Measurements from ENCODE around the gene PIP.

PIP gene

GRCh38 chr7:143181349-143181748, 49.5 kb downstream of the PIP start:
- no peak for TF ChIP-seq CTCF (conservative IDR thresholded peaks at IDR 0.05; ENCODE audit: control insufficient read depth, insufficient read depth, low read depth, low read length)
- no peak for DNase-seq (ENCODE audit: low read depth)
- no peak overlapping the region for H3K4me3 ChIP-seq (ENCODE audit: control insufficient read depth, low read depth, low read length)

GRCh38 chr7:143183024-143183423, 51.1 kb downstream of the PIP start, which contains the start of gene TAS2R39:
TSS of gene TAS2R39 (plus strand) at chr7:143183419. CDS start at chr7:143183419, 0 bp downstream.
- no peak for TF ChIP-seq CTCF (conservative IDR thresholded peaks at IDR 0.05; ENCODE audit: control insufficient read depth, insufficient read depth, low read depth, low read length)
- H3K4me3 ChIP-seq (ENCODE audit: control insufficient read depth, low read depth, low read length): no peak within 1 kb of the TSS
- DNase-seq (ENCODE audit: low read depth): no peak

- no peak for DNase-seq (ENCODE audit: low read depth)
- no peak for TF ChIP-seq CTCF (conservative IDR thresholded peaks at IDR 0.05; ENCODE audit: control insufficient read depth, insufficient read depth, low read depth, low read length)
- no peak overlapping the region for H3K4me3 ChIP-seq (ENCODE audit: control insufficient read depth, low read depth, low read length)
Measured at GRCh38 chr7:143185551-143185950, 53.7 kb downstream of the PIP start.

- no peak for DNase-seq (ENCODE audit: low read depth)
- no peak for TF ChIP-seq CTCF (conservative IDR thresholded peaks at IDR 0.05; ENCODE audit: control insufficient read depth, insufficient read depth, low read depth, low read length)
- H3K4me3 ChIP-seq (ENCODE audit: control insufficient read depth, low read depth, low read length): no peak overlapping the region
Measured at GRCh38 chr7:143188994-143189393, 57.1 kb downstream of the PIP start.

Data from fibroblast of mammary gland (primary cell).